OCI-LY3 (cell line): ENCODE results near the gene SYNE4.

Experiments
- EZH2phosphoT487 ChIP-seq: fragments of 200-600 bp; shearing (Covaris generic); IDR thresholded peaks from 2 replicates; pipeline ENCODE4 v1.6.1; 2018; ENCODE audit warnings: antibody characterized with exemption, mixed run types, low read depth
- TF ChIP-seq, protein P1 (sequence below): fragments of 200-600, 300-600 bp; sonication (generic); IDR thresholded peaks from 2 replicates; pipeline ENCODE4 v1.5.1; 2014; ENCODE audit warnings: antibody characterized with exemption, low read length, low read depth

DNA sequence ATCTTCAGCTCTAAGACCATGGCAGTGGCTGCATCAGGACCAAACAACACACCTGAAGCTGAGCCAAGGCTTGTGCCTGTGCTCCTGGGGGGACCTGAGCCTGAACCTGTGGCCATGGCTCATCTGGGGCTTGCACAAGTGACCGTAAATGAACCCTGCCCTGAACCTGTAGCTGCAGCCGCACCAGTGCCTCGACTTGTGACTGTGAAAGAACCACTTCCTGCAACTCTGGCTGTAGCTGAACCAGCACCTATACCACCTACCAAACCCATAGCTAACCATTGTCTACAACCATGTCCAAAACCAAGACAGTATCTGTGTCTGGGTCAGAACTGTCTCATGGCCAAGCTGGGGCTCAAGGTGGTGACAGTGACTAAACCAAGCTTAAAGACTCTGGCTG lies 41.8 kb downstream of the SYNE4 start:
- TF ChIP-seq, protein P1, sequence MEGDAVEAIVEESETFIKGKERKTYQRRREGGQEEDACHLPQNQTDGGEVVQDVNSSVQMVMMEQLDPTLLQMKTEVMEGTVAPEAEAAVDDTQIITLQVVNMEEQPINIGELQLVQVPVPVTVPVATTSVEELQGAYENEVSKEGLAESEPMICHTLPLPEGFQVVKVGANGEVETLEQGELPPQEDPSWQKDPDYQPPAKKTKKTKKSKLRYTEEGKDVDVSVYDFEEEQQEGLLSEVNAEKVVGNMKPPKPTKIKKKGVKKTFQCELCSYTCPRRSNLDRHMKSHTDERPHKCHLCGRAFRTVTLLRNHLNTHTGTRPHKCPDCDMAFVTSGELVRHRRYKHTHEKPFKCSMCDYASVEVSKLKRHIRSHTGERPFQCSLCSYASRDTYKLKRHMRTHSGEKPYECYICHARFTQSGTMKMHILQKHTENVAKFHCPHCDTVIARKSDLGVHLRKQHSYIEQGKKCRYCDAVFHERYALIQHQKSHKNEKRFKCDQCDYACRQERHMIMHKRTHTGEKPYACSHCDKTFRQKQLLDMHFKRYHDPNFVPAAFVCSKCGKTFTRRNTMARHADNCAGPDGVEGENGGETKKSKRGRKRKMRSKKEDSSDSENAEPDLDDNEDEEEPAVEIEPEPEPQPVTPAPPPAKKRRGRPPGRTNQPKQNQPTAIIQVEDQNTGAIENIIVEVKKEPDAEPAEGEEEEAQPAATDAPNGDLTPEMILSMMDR = no peak
- TF ChIP-seq EZH2phosphoT487 = no peak
